ENCODE measurements around the gene CACNA2D2. TPM values are rescaled to one million over a fixed set of nuclear protein-coding genes. Genes with fewer than 3 reads are reported as not detected.

The CACNA2D2 gene
- total RNA-seq, 1 donor from 2014 or later, result 5.0 TPM

DNA sequence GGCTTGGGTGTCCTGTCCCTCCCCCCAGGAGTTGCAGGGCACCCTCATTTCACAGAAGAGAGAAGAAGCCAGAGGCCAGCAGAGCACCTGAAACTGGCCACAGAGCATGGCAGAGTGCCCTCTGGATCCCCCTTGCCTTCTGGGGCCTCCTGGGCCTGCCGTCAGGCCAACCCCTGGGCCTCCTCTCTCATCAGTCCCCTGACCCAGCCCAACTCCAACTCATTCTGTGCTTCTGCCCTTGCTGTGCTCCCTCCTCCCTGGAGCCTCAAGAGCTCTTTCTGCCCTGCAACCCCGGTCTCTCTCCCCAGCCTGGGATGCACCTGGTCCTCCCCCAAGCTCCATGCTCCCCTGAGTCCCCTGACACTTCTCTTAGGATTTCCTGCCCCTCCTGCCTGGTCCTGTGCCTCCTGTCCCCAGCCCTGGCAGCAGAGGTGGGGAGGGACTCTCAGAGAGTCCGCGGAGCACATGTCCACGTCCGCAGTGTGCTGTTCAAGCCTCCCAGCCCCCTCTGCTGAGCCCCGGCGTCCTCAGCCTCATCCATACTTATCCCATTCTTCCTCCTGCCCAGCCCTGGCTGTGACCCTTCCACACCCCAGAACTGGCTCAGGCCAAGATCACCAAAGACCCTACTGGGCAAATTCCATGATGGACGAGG is 30.5 kb upstream of the CACNA2D2 start:
- Mint-ChIP-seq H3K4me3 (ENCODE audit: unreplicated experiment) (no peak overlapping the region), H3K27ac (ENCODE audit: unreplicated experiment) (no peak overlapping the region), H3K4me1 (ENCODE audit: low read depth, unreplicated experiment) (peaks cover 26% of the 10 kb centered on the region), H3K27me3 (ENCODE audit: unreplicated experiment) (peaks cover 21% of the 10 kb centered on the region), H3K9me3 (ENCODE audit: unreplicated experiment) (peaks cover 13% of the 10 kb centered on the region), H3K36me3 (ENCODE audit: unreplicated experiment) (no peaks in the 10 kb centered on the region)
- TF ChIP-seq, protein P1, sequence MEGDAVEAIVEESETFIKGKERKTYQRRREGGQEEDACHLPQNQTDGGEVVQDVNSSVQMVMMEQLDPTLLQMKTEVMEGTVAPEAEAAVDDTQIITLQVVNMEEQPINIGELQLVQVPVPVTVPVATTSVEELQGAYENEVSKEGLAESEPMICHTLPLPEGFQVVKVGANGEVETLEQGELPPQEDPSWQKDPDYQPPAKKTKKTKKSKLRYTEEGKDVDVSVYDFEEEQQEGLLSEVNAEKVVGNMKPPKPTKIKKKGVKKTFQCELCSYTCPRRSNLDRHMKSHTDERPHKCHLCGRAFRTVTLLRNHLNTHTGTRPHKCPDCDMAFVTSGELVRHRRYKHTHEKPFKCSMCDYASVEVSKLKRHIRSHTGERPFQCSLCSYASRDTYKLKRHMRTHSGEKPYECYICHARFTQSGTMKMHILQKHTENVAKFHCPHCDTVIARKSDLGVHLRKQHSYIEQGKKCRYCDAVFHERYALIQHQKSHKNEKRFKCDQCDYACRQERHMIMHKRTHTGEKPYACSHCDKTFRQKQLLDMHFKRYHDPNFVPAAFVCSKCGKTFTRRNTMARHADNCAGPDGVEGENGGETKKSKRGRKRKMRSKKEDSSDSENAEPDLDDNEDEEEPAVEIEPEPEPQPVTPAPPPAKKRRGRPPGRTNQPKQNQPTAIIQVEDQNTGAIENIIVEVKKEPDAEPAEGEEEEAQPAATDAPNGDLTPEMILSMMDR (IDR thresholded peaks at IDR 0.05; ENCODE audit: partially characterized antibody, unreplicated experiment), result no peak
- no peak for DNase-seq

GRCh38 chr3:50533316-50533715 is 29.9 kb upstream of the CACNA2D2 start:
- Mint-ChIP-seq H3K4me1 (ENCODE audit: low read depth, unreplicated experiment) (peaks cover 26% of the 10 kb centered on the region), H3K27ac (ENCODE audit: unreplicated experiment) (no peak overlapping the region), H3K36me3 (ENCODE audit: unreplicated experiment) (no peaks in the 10 kb centered on the region), H3K4me3 (ENCODE audit: unreplicated experiment) (no peak overlapping the region), H3K9me3 (ENCODE audit: unreplicated experiment) (peaks cover 10% of the 10 kb centered on the region), H3K27me3 (ENCODE audit: unreplicated experiment) (peaks cover 18% of the 10 kb centered on the region)
- no peak for DNase-seq
- TF ChIP-seq, protein P1 (IDR thresholded peaks at IDR 0.05; ENCODE audit: partially characterized antibody, unreplicated experiment), result no peak

GRCh38 chr3:50532062-50532705 is 28.8 kb upstream of the CACNA2D2 start:
- Mint-ChIP-seq H3K27me3 (ENCODE audit: unreplicated experiment) (peaks cover 17% of the 10 kb centered on the region), H3K36me3 (ENCODE audit: unreplicated experiment) (no peaks in the 10 kb centered on the region), H3K4me1 (ENCODE audit: low read depth, unreplicated experiment) (peaks cover 26% of the 10 kb centered on the region), H3K27ac (ENCODE audit: unreplicated experiment) (peak overlapping the region; percentile 5), H3K9me3 (ENCODE audit: unreplicated experiment) (peaks cover 10% of the 10 kb centered on the region), H3K4me3 (ENCODE audit: unreplicated experiment) (no peak overlapping the region)
- TF ChIP-seq, protein P1 (IDR thresholded peaks at IDR 0.05; ENCODE audit: partially characterized antibody, unreplicated experiment), result no peak
- no peak for DNase-seq

GRCh38 chr3:50531201-50531600 is 27.8 kb upstream of the CACNA2D2 start:
- H3K9me3 Mint-ChIP-seq (ENCODE audit: unreplicated experiment), result peaks cover 10% of the 10 kb centered on the region
- peaks cover 16% of the 10 kb centered on the region for H3K27me3 Mint-ChIP-seq (ENCODE audit: unreplicated experiment)
- H3K27ac Mint-ChIP-seq (ENCODE audit: unreplicated experiment), result no peak overlapping the region
- no peaks in the 10 kb centered on the region for H3K36me3 Mint-ChIP-seq (ENCODE audit: unreplicated experiment)
- H3K4me1 Mint-ChIP-seq (ENCODE audit: low read depth, unreplicated experiment), result peaks cover 26% of the 10 kb centered on the region
- H3K4me3 Mint-ChIP-seq (ENCODE audit: unreplicated experiment), result no peak overlapping the region
- TF ChIP-seq, protein P1 (IDR thresholded peaks at IDR 0.05; ENCODE audit: partially characterized antibody, unreplicated experiment), result no peak
- no peak for DNase-seq

Data from glutamatergic neuron (in vitro differentiated cells).